ENCODE data around the gene DPP4. TPM values are rescaled to one million over a fixed set of nuclear protein-coding genes. Genes with fewer than 3 reads are reported as not detected.

Gene DPP4
- total RNA-seq, 1 donor, result 130 TPM

DNA sequence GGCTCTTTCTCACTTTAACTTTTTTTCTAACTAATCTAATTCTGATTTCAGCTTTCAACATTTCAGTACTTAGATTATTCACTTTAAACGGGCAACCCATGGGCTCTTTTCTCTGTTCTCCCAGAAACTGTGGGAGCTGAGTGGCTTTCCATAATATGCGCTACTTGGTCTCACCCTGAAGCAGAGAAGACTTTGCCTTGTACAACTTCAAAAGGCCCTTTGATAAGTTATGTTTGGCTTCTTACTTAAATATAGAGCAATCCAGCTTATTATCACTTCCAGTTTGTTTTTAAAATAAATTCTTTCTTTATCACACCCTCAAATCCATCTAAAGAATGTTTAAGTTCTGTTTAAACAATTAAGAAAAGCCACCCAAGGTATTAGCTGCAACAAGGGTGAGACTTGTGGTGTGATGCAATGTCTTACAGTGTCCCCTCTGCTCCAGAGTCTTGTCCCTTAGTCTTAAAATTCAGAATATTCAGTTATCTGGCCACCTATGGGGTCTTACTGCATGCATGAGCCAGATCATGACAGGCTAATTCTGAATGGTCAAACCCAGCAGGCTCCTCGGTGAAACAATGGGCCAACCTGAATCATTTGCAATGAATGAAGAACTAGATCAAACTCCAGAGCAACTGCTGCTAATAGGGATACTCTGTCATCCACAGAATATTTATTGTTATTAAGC lies 39.2 kb upstream of the DPP4 start:
- TF ChIP-seq, protein P1, sequence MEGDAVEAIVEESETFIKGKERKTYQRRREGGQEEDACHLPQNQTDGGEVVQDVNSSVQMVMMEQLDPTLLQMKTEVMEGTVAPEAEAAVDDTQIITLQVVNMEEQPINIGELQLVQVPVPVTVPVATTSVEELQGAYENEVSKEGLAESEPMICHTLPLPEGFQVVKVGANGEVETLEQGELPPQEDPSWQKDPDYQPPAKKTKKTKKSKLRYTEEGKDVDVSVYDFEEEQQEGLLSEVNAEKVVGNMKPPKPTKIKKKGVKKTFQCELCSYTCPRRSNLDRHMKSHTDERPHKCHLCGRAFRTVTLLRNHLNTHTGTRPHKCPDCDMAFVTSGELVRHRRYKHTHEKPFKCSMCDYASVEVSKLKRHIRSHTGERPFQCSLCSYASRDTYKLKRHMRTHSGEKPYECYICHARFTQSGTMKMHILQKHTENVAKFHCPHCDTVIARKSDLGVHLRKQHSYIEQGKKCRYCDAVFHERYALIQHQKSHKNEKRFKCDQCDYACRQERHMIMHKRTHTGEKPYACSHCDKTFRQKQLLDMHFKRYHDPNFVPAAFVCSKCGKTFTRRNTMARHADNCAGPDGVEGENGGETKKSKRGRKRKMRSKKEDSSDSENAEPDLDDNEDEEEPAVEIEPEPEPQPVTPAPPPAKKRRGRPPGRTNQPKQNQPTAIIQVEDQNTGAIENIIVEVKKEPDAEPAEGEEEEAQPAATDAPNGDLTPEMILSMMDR (IDR thresholded peaks at IDR 0.05; ENCODE audit: insufficient read depth, low read depth, low read length), result no peak
- DNase-seq (ENCODE audit: low read depth), result no peak
- H3K4me3 ChIP-seq (ENCODE audit: low read depth, low read length), result no peak overlapping the region

DNA sequence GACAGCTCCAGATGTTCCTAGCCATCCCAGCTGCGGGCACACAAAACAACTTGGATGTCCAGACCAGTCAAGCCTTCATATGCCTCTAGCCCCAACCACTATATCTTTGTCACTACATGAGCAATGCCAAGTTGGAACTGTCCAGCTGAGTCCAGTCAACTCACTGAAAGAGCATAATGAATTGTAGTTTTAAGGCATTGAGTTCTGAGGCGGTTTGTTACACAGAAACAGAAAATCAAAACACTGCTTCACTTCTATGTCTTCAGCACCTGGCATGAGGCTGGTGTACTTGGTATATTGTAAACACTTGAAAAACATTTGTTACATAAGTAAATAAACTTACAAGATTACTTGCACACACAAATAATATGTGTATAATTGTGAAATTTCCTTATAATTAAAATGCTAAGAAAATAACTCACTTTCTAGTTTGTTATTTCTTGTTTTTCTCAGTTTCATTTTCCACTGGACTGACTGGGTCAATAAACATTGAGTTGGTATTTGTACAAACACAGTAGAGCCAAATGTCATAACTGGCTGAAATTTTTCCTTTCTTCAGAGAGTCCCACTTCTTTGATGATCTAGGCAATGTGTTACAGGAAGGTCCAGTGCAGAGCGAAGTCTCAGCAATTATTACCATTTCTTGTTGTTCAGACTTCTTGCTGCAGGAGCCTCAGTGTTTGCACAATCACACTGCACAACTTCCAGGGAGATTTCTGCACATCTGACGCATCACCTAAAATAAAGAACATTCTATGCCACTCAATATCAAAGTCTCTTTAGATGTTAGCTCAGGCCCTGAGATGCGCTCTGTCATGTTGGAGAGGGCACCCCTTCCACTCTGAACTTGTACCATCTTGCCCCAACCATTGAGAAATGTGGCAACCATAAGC lies 38.2 kb upstream of the DPP4 start:
- TF ChIP-seq, protein P1 (IDR thresholded peaks at IDR 0.05; ENCODE audit: insufficient read depth, low read depth, low read length), result no peak
- no peak overlapping the region for H3K4me3 ChIP-seq (ENCODE audit: low read depth, low read length)
- DNase-seq (ENCODE audit: low read depth), result peak; percentile 39

DNA sequence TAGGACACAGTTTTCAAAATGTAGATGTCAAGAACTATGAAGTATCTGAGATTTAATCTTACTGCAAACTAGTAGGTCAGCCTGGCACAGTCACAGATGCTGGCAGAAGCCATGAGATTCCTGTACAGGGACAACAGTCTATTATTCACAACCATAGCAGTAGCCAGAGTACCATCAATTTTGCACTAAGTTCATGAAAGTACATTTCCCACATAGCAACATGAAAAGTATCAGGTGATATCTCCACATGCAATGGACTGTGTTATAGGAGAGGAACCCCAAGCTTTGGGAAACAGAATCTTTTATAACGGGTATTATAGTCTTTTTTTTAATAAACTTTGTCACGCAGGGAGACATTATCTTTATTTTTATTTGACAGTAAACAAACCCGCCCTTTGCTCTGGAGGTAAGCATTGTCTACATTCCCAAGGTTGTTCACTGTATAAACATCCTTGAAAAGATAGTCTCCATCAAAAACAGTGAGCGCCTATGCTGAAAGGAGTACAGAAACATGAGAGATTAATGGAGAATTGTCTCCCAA lies 33.4 kb upstream of the DPP4 start:
- H3K4me3 ChIP-seq (ENCODE audit: low read depth, low read length), result no peak overlapping the region
- TF ChIP-seq, protein P1 (IDR thresholded peaks at IDR 0.05; ENCODE audit: insufficient read depth, low read depth, low read length), result no peak
- no peak for DNase-seq (ENCODE audit: low read depth)

DNA sequence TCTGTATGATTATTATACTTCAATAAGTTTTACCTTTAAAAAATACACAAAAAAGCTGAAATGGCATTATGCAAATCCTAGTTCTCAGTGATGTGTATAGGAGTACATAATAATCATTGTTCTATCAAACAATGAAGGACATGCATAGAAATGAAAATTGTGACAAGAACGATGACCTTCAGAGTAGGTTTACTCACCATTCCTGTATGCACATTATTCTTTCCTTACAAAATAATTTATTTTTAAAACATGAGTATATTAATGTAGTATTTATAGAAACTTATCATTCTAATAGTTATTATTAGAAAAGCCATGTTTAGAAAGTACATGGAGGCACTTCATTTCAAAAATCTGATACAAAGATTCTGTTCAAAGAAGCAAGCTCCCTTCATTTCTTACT lies 32.7 kb upstream of the DPP4 start:
- TF ChIP-seq, protein P1 (IDR thresholded peaks at IDR 0.05; ENCODE audit: insufficient read depth, low read depth, low read length), result no peak
- no peak overlapping the region for H3K4me3 ChIP-seq (ENCODE audit: low read depth, low read length)
- DNase-seq (ENCODE audit: low read depth), result no peak

DNA sequence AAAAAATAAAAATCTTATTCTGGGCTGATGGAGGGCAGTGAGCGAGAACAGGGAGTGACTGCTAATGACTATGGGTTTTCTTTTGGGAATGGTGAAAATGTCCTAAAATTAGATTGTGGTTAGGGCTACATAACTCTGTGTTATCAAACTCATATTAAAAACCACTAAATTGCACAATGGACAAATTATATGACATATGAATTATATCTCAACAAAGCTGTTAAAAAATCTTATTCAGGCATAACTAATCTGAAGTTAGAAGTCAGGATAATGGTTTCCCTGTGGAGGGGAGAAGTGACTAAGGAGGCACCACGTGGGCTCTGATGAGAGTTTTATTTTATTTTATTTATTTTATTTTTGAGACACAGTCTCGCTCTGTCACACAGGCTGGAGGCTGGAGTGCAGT lies 32.1 kb upstream of the DPP4 start:
- H3K4me3 ChIP-seq (ENCODE audit: low read depth, low read length), result no peak overlapping the region
- DNase-seq (ENCODE audit: low read depth), result peak; percentile 78
- TF ChIP-seq, protein P1 (IDR thresholded peaks at IDR 0.05; ENCODE audit: insufficient read depth, low read depth, low read length), result no peak

DNA sequence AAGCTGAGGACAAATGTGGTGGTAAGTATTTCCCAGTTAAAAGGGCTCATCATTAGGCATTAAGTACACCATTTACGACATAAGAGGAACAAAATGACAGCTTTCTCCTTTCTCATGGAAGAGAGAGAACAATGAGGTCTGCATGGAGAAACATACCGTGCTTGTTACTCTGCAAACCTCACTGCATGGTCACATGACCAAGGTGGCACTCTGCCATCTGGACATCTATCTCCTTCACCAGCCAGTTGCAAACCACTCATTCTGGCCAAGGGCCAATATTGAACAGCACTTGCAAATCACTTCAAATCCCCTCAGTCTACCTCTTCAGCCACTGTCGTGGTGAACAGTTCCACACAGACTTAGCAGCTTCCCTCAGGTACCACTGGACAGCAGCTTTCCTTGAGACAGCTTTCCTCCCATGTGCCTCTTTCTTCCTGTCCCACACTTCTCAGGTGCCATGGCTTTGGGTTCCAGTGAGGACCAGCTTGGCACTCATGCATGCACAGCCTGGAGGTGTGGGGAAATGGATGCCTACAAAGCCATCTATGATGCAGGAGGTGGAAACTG lies 29.5 kb upstream of the DPP4 start:
- DNase-seq (ENCODE audit: low read depth), result no peak
- TF ChIP-seq, protein P1 (IDR thresholded peaks at IDR 0.05; ENCODE audit: insufficient read depth, low read depth, low read length), result no peak
- no peak overlapping the region for H3K4me3 ChIP-seq (ENCODE audit: low read depth, low read length)

Measured in fibroblast of villous mesenchyme (primary cell).